Measurements from ENCODE around the gene MBD3L1.

MBD3L1 gene

DNA sequence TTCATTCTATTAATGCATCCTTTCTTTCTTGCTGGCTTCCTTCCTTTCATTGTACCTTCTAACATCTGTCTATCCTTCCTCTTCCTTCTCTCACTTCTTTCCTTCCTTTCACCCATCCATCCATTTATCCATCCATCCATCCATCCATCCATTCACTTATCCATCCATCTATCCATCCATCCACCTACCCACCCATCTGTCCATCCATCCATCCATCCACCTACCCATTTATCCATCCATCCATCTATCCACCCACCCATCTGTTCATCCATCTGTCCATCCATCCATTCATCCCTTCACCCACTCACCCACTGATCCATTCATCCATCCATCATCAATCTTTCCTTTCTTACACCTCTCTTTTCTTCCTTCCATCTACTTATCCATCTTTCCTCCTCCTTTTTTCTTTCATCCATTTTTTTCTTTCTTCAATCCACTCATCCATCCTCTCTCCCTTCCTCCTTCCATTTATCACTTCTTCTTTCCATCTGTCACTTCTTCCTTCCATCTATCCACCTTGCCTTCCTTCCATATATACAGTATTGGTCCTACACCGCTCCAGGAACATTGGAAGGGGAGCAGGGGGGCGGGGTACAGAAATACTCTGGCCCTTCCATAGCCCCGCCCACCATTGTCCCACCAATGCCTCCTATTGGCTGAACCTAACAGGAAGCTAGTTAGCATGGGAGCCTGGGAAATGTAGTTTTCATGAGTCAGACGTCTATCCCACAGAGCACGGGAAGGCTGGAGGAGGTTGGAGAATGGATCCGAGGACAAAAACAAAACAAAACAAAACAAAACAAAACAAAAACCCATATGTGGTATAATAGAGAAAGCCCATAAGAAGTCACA is 45.9 kb downstream of the MBD3L1 start:
- no peak for DNase-seq (ENCODE audit: low read depth)
- TF ChIP-seq, protein P1, sequence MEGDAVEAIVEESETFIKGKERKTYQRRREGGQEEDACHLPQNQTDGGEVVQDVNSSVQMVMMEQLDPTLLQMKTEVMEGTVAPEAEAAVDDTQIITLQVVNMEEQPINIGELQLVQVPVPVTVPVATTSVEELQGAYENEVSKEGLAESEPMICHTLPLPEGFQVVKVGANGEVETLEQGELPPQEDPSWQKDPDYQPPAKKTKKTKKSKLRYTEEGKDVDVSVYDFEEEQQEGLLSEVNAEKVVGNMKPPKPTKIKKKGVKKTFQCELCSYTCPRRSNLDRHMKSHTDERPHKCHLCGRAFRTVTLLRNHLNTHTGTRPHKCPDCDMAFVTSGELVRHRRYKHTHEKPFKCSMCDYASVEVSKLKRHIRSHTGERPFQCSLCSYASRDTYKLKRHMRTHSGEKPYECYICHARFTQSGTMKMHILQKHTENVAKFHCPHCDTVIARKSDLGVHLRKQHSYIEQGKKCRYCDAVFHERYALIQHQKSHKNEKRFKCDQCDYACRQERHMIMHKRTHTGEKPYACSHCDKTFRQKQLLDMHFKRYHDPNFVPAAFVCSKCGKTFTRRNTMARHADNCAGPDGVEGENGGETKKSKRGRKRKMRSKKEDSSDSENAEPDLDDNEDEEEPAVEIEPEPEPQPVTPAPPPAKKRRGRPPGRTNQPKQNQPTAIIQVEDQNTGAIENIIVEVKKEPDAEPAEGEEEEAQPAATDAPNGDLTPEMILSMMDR (conservative IDR thresholded peaks at IDR 0.05; ENCODE audit: low read length) = no peak

DNA sequence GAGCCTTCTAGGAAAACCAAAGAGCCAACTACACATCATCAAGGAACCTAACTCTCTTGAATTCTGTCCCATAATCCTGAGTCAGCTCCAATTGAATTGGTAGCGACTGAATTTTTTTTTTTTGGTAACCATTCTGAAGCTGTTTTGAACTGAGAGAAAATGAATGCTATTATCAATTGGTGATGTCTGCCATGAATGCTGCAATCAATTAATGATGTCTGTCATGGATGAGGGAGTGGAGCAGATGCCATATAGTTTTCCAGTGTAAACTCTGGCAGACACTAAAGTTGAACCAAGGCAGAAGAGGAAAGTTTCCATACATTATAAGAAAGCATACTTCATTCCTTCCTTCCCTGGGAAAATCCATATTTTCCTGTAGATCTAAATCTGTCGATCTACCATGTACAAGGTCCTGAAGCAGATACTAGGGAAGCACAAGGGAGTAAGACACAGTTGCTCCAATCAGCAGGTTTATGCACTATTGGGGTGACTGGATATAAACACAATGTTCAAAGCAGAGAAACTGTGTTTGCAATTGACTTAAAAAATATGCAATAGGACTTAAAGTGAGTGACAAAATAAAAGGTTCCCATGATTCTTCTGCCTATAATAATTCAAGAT is 48.8 kb downstream of the MBD3L1 start:
- DNase-seq (ENCODE audit: low read depth) = no peak
- no peak overlapping the region for H3K4me3 ChIP-seq (ENCODE audit: low read length)
- TF ChIP-seq, protein P1 (conservative IDR thresholded peaks at IDR 0.05; ENCODE audit: low read length) = no peak

More for the DNA sequence above, 45.9 kb downstream of the MBD3L1 start:
- no peak overlapping the region for H3K4me3 ChIP-seq (ENCODE audit: low read length)

DNA sequence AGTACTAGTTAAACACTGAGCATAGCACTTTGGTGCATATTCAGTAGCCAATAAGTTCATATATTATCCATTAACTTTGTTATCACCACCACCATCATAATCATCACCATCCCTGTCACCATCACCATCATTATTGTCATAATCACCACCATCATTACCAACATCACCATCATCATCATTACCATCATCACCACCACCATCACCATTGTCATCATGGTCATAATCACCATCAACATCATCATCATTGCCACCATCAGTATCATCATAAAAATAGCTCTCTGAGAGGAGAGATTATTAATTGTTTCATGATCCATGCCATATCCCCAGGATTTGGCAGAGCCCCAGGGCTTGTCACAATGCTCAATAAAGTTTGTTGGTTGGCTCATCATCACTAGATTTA is 49.3 kb downstream of the MBD3L1 start:
- no peak overlapping the region for H3K4me3 ChIP-seq (ENCODE audit: low read length)
- DNase-seq (ENCODE audit: low read depth) = no peak
- TF ChIP-seq, protein P1 (conservative IDR thresholded peaks at IDR 0.05; ENCODE audit: low read length) = no peak

DNA sequence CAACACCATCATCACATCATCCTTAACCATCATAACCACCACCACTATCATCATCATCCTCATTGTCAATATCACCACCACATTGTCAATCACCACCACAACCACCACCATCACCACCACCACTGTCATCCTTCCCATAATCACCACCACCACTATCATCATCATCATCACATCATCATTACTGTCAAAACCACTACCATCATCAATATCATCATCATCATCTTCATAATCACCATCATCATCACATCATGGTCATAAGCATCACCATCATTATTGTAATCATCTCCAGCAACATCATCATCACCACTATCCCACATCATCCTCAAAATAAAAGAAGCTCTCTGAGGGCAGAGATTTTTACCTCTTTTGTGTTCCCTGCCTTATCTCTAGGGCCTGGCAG is 52.2 kb downstream of the MBD3L1 start:
- no peak overlapping the region for H3K4me3 ChIP-seq (ENCODE audit: low read length)
- TF ChIP-seq, protein P1 (conservative IDR thresholded peaks at IDR 0.05; ENCODE audit: low read length) = no peak
- DNase-seq (ENCODE audit: low read depth) = no peak

DNA sequence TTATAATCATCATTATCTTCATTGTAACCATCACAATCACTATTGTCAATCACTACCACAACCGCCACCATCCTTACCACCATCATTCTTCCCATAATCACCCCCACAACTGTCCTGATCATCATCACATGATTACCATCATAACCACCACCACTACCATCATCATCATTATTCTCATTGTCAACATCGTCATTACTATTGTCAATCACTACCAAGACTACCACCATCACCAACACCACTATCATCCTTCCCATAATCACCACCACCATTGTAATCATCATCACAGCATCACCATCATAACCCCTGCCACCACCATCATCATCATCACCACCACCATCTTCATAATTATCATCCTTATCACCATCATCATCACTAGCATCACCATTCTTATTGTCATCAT is 55.2 kb downstream of the MBD3L1 start:
- no peak overlapping the region for H3K4me3 ChIP-seq (ENCODE audit: low read length)
- DNase-seq (ENCODE audit: low read depth) = no peak
- TF ChIP-seq, protein P1 (conservative IDR thresholded peaks at IDR 0.05; ENCODE audit: low read length) = no peak

DNA sequence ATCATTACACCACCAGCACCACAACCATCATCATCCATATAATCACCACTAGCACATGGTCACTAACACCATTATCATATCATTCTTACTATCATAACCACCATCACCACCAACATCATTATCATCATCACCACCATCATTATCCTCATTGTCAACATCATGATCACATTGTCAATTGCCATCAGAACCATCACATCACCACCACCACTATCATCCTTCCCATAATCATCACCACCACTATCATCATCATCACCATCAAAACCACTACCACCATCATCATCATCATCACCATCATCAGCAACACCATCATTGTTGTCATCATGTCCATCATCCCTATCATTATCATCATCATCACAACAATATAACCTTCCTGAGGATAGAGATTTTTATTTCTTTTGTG is 58.1 kb downstream of the MBD3L1 start:
- no peak overlapping the region for H3K4me3 ChIP-seq (ENCODE audit: low read length)
- DNase-seq (ENCODE audit: low read depth) = no peak
- TF ChIP-seq, protein P1 (conservative IDR thresholded peaks at IDR 0.05; ENCODE audit: low read length) = no peak
